ENCODE results near the gene SPACA1. TPM values are rescaled to one million over a fixed set of nuclear protein-coding genes. Genes with fewer than 3 reads are reported as not detected.

SPACA1 gene
- total RNA-seq, 1 experiment from 2014 or later = not detected

- H3K9me3 Mint-ChIP-seq = peaks cover 20 to 23% of the 10 kb centered on the region in 2 experiments
- Histone ChIP-seq H3K4ac (ENCODE audit: low read depth, low read length) (no peak overlapping the region), H3K18ac (ENCODE audit: insufficient read length, low read depth, low read length) (no peak overlapping the region), H2AFZ (ENCODE audit: low read length) (no peak overlapping the region), H3K23ac (ENCODE audit: insufficient read length, low read depth, low read length) (no peak overlapping the region), H2BK20ac (ENCODE audit: low read depth, low read length, poor library complexity, severe bottlenecking) (no peak overlapping the region), H3K9ac (ENCODE audit: extremely low read depth, insufficient read length, low read length) (no peak overlapping the region), H3K4me2 (ENCODE audit: insufficient read depth, insufficient read length, low read length) (no peak overlapping the region), H4K5ac (ENCODE audit: insufficient read length, low read depth, low read length) (no peak overlapping the region), H3K9me3 (ENCODE audit: control insufficient read depth, low read depth, low read length) (no peaks in the 10 kb centered on the region), H2BK120ac (ENCODE audit: low read depth, low read length, poor library complexity, severe bottlenecking) (no peak overlapping the region), H3K4me1 (ENCODE audit: insufficient read depth, low read length) (no peaks in the 10 kb centered on the region), H3K27me3 (ENCODE audit: insufficient read depth, low read length) (no peaks in the 10 kb centered on the region), H4K20me1 (ENCODE audit: control insufficient read depth, insufficient read depth, insufficient read length) (no peaks in the 10 kb centered on the region), H3K14ac (ENCODE audit: insufficient read depth, low read length) (no peak overlapping the region), H4K8ac (replicated peaks; ENCODE audit: insufficient read length, low read depth, low read length) (no peak overlapping the region), H2AK5ac (ENCODE audit: insufficient read length, low read length) (no peak overlapping the region), H4K91ac (ENCODE audit: insufficient read length, low read depth, low read length) (no peak overlapping the region), H3K79me2 (ENCODE audit: insufficient read depth, low read length) (no peaks in the 10 kb centered on the region), H3T11ph (ENCODE audit: low read length) (no peak overlapping the region), H3K23me2 (ENCODE audit: insufficient read length, low read depth, low read length, poor library complexity, severe bottlenecking) (no peaks in the 10 kb centered on the region), H3K79me1 (ENCODE audit: insufficient read depth, low read depth, low read length, poor library complexity, severe bottlenecking) (no peaks in the 10 kb centered on the region), H3K27ac (ENCODE audit: insufficient read length, low read depth, low read length) (no peak overlapping the region), H2BK5ac (ENCODE audit: insufficient read length, low read length) (no peak overlapping the region), H2BK15ac (ENCODE audit: low read depth, low read length) (no peak overlapping the region), H2BK12ac (ENCODE audit: insufficient read length, low read depth, low read length) (no peak overlapping the region), H3K56ac (ENCODE audit: insufficient read length, low read depth, low read length) (no peak overlapping the region)
- no peak overlapping the region for H3K27ac Mint-ChIP-seq
- WGBS (ENCODE audit: extremely low coverage, insufficient read length, low lambda C conversion rate) = no CpG with 5 or more reads among the region's 2 CpGs
- no peak for DNase-seq
- H3K4me1 Mint-ChIP-seq = no peaks in the 10 kb centered on the region
- peaks cover 8 to 20% (median 8%) of the 10 kb centered on the region in 3 experiments for H3K36me3 Mint-ChIP-seq (ENCODE audit: insufficient read depth in 1 of 3, low read depth in 3 of 3)
- TF ChIP-seq, protein P1, sequence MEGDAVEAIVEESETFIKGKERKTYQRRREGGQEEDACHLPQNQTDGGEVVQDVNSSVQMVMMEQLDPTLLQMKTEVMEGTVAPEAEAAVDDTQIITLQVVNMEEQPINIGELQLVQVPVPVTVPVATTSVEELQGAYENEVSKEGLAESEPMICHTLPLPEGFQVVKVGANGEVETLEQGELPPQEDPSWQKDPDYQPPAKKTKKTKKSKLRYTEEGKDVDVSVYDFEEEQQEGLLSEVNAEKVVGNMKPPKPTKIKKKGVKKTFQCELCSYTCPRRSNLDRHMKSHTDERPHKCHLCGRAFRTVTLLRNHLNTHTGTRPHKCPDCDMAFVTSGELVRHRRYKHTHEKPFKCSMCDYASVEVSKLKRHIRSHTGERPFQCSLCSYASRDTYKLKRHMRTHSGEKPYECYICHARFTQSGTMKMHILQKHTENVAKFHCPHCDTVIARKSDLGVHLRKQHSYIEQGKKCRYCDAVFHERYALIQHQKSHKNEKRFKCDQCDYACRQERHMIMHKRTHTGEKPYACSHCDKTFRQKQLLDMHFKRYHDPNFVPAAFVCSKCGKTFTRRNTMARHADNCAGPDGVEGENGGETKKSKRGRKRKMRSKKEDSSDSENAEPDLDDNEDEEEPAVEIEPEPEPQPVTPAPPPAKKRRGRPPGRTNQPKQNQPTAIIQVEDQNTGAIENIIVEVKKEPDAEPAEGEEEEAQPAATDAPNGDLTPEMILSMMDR (conservative IDR thresholded peaks at IDR 0.05) = no peak
- no peak overlapping the region for H3K4me3 Mint-ChIP-seq
- H3K27me3 Mint-ChIP-seq (ENCODE audit: low read depth) = no peaks in the 10 kb centered on the region
These were observed 22.9 kb upstream of the SPACA1 start for GRCh38 chr6:88024696-88025095.
